HUES64 (cell line): ENCODE results near the gene ZNF445. TPM values are rescaled to one million over a fixed set of nuclear protein-coding genes. Genes with fewer than 3 reads are reported as not detected.

Experiments
- H3K27ac ChIP-seq: 2 replicates; pipeline ENCODE4 v1.7.0; 2013; ENCODE audit warnings: low read depth, low read length, inconsistent platforms
- H3K27me3 ChIP-seq: 2 replicates; pipeline ENCODE4 v1.6.1; 2013; ENCODE audit warnings: mild to moderate bottlenecking, low read length; ENCODE audit not compliant: insufficient read depth
- H3K36me3 ChIP-seq: 2 replicates; pipeline ENCODE4 v1.6.1; 2013; ENCODE audit warnings: mild to moderate bottlenecking, low read length; ENCODE audit not compliant: insufficient read depth
- H3K4me1 ChIP-seq: 2 replicates; pipeline ENCODE4 v1.6.1; 2013; ENCODE audit warnings: mild to moderate bottlenecking, low read length, moderate library complexity; ENCODE audit not compliant: insufficient read depth
- H3K4me3 ChIP-seq: 2 replicates; pipeline ENCODE4 v1.5.1; 2013; ENCODE audit warnings: mild to moderate bottlenecking, low read length, moderate library complexity
- H3K9ac ChIP-seq: 2 replicates; pipeline ENCODE4 v1.6.1; 2013; ENCODE audit warnings: mild to moderate bottlenecking, low read depth, low read length
- H3K9me3 ChIP-seq: 2 replicates; pipeline ENCODE4 v1.6.1; 2013; ENCODE audit warnings: low read depth, low read length; ENCODE audit not compliant: insufficient read depth
- whole genome bisulfite sequencing: fragments of 150-250, 120-280 bp; methylation state at CpG from one replicate; pipeline ENCODE4 v1.1.7; 2013; ENCODE audit warnings: missing lambda C conversion rate; 5-methylcytosine and 5-hydroxymethylcytosine counted together
- polyA plus RNA-seq, 2 experiments: library from polyadenylated mRNA; stranded (reverse); fragments of 50-300 nt; gene quantifications; one replicate each; pipeline ENCODE4 v1.2.3, GENCODE V29; 2013

Gene ZNF445
- polyA plus RNA-seq (2013, experiment 1 of 2): 6.6 TPM
- polyA plus RNA-seq (2013, experiment 2 of 2): 8.9 TPM

DNA sequence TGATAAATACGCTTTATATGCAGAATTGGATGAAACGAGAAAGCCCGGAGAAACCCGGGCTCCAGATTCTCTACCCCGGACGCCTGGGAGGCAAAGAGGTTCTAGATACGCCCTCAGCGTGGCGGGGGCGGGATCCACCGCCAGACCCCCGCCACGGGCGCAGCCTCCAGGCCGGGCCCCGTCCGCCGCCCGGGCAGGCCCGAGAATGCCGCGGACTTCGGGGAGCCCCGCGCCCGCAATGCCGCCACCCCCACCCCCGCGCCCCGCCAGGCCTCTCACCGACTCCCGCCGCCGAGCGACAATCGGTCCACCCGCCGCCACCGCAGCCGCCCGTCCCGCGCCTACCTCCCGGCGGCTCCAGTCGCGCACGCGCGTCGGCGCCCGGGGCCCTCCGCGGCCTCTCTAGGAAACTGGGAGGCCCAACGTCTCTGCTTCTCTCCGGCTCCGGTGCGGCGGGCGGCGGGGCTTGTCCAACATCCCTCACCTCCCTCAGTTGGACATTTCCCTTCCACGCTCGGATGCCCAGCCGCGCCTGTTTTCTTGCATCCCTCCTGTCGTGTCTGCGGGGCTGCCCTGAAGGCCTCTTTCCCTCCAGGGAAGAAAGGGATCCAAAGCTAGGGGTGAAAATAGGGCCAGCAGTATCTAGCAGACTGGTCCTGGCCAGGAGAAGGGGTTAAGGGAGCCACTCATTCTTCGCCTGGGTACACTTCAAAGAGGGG, at the start of gene ZNF445:
Gene ZNF445 (minus strand): TSS at position 359 of the 719 bp plus-strand sequence. CDS start 22,121 bp downstream, outside the sequence.
- Histone ChIP-seq H3K27ac (peak within 1 kb of the TSS; percentile 11; the same call in 1 of the 2 replicates), H3K9me3 (no peaks in the 10 kb centered on the region), H3K4me1 (0 out of 2 replicates have a peak, but pooled peaks cover 4% of the 10 kb centered on the region), H3K4me3 (peak within 1 kb of the TSS; percentile 94), H3K27me3 (no peaks in the 10 kb centered on the region), H3K36me3 (no peaks in the 10 kb centered on the region), H3K9ac (peak within 1 kb of the TSS; percentile 78)
- 1% methylated on average over 69 of the region's 69 CpGs for WGBS

DNA sequence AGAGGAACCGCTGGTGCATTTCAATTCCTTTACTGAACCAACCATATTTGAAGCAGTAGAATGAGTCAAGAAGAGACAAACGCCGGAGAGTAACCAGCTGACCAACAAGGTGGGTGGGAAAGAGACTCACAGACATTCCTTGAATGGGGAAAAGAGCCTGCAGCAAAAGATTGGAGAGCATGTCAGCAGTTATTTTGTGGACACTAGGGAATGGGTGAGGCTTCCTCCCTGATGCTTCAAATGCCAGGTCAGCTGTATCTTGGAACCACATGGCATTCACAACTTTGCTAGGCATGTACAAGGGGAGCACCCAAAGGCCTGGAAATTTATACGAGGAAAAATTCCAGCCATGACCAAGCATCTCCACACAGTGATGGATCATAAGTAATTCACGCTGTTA, 47.6 kb upstream of the ZNF445 start:
- Histone ChIP-seq H3K36me3 (no peaks in the 10 kb centered on the region), H3K27ac (no peak overlapping the region), H3K4me3 (no peak overlapping the region), H3K9ac (no peak overlapping the region), H3K9me3 (no peaks in the 10 kb centered on the region), H3K27me3 (peaks cover 15% of the 10 kb centered on the region), H3K4me1 (no peaks in the 10 kb centered on the region)
- 90% methylated on average over 5 of the region's 5 CpGs for WGBS

DNA sequence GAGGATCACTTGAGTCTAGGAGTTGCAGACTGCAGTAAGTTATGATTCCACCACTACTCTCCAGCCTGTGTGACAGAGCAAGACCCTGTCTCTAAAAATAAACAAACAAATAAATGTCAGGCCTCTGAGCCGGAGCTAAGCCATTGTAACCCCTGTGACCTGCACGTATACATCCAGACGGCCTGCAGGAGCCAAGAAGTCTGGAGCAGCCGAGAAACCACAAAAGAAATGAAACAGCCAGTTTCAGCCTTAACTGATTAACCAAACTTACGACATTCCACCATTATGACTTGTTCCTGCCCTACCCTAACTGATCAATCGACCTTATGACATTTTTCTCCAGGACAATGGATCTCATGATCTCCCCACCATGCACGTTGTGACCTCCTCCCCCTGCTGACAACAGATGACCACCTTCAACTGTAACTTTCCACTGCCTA, 45.0 kb upstream of the ZNF445 start:
- Histone ChIP-seq H3K9me3 (no peaks in the 10 kb centered on the region), H3K9ac (no peak overlapping the region), H3K27ac (no peak overlapping the region), H3K4me3 (no peak overlapping the region), H3K36me3 (no peaks in the 10 kb centered on the region), H3K27me3 (no peaks in the 10 kb centered on the region; the same call in 1 of the 2 replicates), H3K4me1 (no peaks in the 10 kb centered on the region)
- 84% methylated on average over 7 of the region's 7 CpGs for WGBS

DNA sequence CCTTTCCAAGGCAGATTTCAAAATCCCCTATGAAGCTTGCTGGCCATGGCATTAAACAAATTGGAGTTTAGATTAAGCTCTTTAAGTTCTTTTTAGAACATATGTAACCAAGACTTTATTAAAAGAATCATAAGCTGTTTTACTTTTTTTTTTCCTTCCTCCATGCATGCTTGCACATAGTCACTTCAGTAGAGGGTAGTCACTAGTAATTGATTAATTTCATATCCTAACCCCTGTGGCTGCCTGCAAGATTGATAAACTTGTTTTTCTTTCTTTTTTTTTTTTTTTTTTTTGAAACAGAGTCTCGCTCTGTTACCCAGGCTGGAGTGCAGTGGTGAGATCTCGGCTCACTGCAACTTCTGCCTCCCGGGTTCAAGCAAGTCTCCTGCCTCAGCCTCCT, 44.3 kb upstream of the ZNF445 start:
- H3K9ac ChIP-seq: no peak overlapping the region
- no peak overlapping the region for H3K27ac ChIP-seq
- no peaks in the 10 kb centered on the region for H3K36me3 ChIP-seq
- no peak overlapping the region for H3K4me3 ChIP-seq
- no peaks in the 10 kb centered on the region; the same call in 1 of the 2 replicates for H3K27me3 ChIP-seq
- 98% methylated on average over 3 of the region's 3 CpGs for WGBS
- no peaks in the 10 kb centered on the region for H3K4me1 ChIP-seq
- no peaks in the 10 kb centered on the region for H3K9me3 ChIP-seq

DNA sequence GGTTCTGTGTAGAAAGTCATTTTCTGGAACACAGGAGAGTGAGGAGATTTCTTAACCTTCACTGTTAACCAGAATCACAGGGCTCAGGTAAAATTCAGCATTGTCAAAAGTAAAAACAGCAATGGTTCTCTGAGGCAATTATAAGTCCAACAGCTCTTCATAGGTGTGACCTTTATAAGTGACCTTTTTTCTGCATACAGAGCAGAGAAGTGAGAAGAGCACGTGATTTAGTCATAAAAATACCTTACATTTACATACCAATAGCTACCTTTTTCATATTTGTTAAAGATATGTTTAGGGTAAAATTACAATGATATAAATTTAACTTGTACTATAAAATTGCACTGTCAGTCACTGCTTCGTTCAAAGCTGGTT, 41.3 kb upstream of the ZNF445 start:
- Histone ChIP-seq H3K4me3 (no peak overlapping the region), H3K36me3 (no peaks in the 10 kb centered on the region), H3K27ac (no peak overlapping the region), H3K4me1 (no peaks in the 10 kb centered on the region), H3K27me3 (no peaks in the 10 kb centered on the region), H3K9me3 (no peaks in the 10 kb centered on the region), H3K9ac (no peak overlapping the region)
- WGBS: 79% methylated on average over 1 of the region's 2 CpGs

DNA sequence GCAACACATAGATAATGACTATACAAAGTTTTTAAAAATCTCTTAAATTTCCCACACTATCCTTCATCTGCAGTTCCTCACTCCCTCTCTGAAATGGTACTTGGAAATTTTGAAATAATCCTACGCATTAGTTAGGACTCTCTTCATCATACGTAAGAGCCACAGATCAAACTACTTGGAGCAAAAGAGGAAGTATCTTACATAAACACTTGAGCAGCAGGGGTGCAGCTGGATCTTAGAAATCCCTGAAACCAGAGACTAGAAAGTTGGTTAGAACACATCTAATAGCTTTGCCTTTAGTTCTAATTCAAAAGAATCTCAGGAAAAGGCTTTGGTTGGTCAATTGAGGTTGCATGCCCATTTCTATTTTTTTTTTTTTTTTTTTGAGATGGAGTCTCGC, 38.8 kb upstream of the ZNF445 start:
- no peaks in the 10 kb centered on the region for H3K36me3 ChIP-seq
- H3K9me3 ChIP-seq: no peaks in the 10 kb centered on the region
- H3K9ac ChIP-seq: no peak overlapping the region
- H3K4me1 ChIP-seq: peaks cover 5% of the 10 kb centered on the region; the same call in 1 of the 2 replicates
- no peaks in the 10 kb centered on the region for H3K27me3 ChIP-seq
- H3K27ac ChIP-seq: no peak overlapping the region
- WGBS: 100% methylated on average over 2 of the region's 3 CpGs
- no peak overlapping the region for H3K4me3 ChIP-seq

DNA sequence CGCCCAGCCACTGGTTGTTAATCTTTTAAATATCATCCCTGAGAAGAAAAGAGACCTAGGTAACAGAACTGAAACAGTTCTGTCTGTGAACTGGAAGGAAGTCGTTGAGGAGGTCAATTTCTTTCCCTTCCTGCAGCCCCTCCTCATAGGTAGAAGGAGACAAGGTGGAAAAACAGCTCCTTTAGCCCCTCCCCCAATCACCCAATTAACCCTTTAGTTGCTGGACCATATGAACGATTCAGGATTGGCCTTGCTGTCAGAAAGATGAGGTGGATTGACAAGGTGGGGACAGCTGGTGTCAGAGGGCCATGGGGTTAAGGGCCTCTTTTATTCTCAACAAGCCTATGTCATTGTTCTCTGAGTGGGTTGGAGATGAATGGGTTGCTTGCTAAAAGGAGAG, 36.0 kb upstream of the ZNF445 start:
- H3K4me3 ChIP-seq: no peak overlapping the region
- no peak overlapping the region for H3K27ac ChIP-seq
- no peak overlapping the region for H3K9ac ChIP-seq
- H3K4me1 ChIP-seq: peaks cover 10% of the 10 kb centered on the region; the same call in 1 of the 2 replicates
- H3K9me3 ChIP-seq: no peaks in the 10 kb centered on the region
- no peaks in the 10 kb centered on the region for H3K27me3 ChIP-seq
- WGBS: 59% methylated on average over 2 of the region's 3 CpGs
- no peaks in the 10 kb centered on the region for H3K36me3 ChIP-seq

DNA sequence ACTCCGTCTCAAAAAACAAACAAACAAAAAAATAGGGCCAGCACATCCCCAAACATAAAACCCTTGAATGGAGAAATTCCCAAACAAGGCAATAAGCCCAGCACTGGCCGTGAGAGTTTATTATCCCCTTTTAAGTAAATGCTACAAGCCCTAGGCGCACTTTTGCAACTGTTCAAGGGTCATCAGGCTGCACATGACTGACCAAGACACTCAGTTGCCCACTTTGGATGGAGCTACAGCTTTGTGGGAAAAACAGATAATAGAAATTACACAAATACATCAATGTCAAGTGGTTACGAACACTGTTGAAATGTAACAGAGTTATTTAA, 33.7 kb upstream of the ZNF445 start:
- H3K36me3 ChIP-seq: no peaks in the 10 kb centered on the region
- 58% methylated on average over 4 of the region's 4 CpGs for WGBS
- peak overlapping the region; percentile 92 for H3K9ac ChIP-seq
- H3K27ac ChIP-seq: peak overlapping the region; percentile 84
- no peaks in the 10 kb centered on the region for H3K27me3 ChIP-seq
- peaks cover 10% of the 10 kb centered on the region; the same call in 1 of the 2 replicates for H3K4me1 ChIP-seq
- H3K9me3 ChIP-seq: no peaks in the 10 kb centered on the region
- peak overlapping the region; percentile 96 for H3K4me3 ChIP-seq

DNA sequence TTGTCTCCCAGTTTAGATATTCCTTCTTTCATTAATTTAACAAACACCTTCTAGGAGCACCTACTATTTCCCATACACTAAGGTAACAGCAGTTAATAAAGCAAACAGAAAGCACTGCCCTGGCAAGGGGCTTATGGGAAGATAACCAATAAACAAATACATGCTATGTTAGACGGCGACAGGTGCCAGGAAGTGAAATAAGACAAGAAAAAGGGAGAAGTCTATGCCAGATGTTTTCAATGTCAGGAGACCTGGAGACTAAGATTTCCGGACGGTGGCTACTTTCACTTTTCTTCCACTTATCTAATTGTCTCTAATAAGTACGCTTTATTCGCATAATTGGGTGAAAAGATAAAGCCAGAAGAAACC, 32.5 kb upstream of the ZNF445 start:
- peaks cover 10% of the 10 kb centered on the region; the same call in 1 of the 2 replicates for H3K4me1 ChIP-seq
- no peaks in the 10 kb centered on the region for H3K9me3 ChIP-seq
- peak overlapping the region; percentile 96 for H3K4me3 ChIP-seq
- H3K27me3 ChIP-seq: no peaks in the 10 kb centered on the region
- no peaks in the 10 kb centered on the region for H3K36me3 ChIP-seq
- WGBS: 0% methylated on average over 4 of the region's 6 CpGs
- H3K9ac ChIP-seq: peak overlapping the region; percentile 92
- peak overlapping the region; percentile 51; the same call in 1 of the 2 replicates for H3K27ac ChIP-seq

DNA sequence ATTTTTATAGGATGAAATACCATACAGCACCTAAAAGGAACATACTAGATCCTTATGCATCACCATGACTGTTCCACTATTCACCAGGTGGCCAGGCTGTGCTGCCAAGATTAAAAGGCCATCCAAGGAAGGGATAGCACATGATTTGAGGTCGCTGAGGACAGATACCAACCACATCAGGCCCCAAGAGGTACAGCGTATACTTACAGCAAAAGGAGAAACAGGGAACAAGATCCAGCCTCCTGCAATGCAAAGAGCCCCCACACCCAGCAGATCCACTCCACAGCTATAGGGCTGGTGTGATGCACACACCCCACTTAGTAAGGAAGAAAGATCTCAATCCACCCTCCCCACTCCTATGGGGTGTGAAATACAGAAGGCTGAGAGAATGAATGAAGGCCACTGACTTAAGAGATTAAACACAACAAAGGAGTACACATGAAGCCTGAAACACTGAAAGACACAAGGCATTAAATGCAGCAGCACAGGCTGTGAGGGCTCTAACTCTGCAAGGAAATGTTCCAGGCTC, 32.0 kb upstream of the ZNF445 start:
- Histone ChIP-seq H3K4me3 (peak overlapping the region; percentile 96), H3K9me3 (no peaks in the 10 kb centered on the region), H3K4me1 (peaks cover 10% of the 10 kb centered on the region; the same call in 1 of the 2 replicates), H3K9ac (peak overlapping the region; percentile 92), H3K36me3 (no peaks in the 10 kb centered on the region), H3K27ac (no peak overlapping the region), H3K27me3 (no peaks in the 10 kb centered on the region)
- WGBS: 87% methylated on average over 2 of the region's 2 CpGs

DNA sequence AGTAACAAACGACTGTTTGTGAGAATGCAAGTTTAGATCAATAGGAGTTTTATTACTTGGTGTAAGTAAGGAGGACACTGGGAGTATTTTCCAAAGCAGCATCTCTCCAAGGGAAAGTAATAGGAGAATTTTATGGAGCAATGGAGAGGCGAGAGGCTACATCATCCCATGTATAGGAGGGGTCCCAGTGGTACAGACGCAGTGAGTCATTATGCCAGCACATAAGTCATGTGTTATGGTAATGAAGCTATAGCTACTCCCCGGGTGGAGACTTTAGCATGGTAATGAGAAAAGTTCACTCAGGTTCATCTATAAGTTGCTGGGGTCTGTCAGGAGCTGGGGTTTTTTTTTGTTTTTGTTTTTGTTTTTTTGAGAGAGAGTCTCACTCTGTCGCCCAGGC, 29.5 kb upstream of the ZNF445 start:
- peaks cover 10% of the 10 kb centered on the region; the same call in 1 of the 2 replicates for H3K4me1 ChIP-seq
- H3K9ac ChIP-seq: no peak overlapping the region
- no peak overlapping the region for H3K27ac ChIP-seq
- H3K4me3 ChIP-seq: no peak overlapping the region
- no peaks in the 10 kb centered on the region for H3K27me3 ChIP-seq
- no peaks in the 10 kb centered on the region for H3K9me3 ChIP-seq
- WGBS: 51% methylated on average over 5 of the region's 5 CpGs
- 0 out of 2 replicates have a peak, but pooled peaks cover 6% of the 10 kb centered on the region for H3K36me3 ChIP-seq
